Upper lobe of right lung (tissue), 1 donor: ENCODE results near the gene SH3RF2. TPM values are rescaled to one million over a fixed set of nuclear protein-coding genes. Genes with fewer than 3 reads are reported as not detected.

Experiments used
- ATAC-seq: fragments of 200-7000 bp; cut with Tn5 transposase; one replicate; pipeline ENCODE4 v1.9.1; 2020; ENCODE audit warnings: mild to moderate bottlenecking, moderate library complexity
- DNase-seq: peaks from one replicate; pipeline ENCODE4 v3.0.0-alpha.2; 2020
- H3K27ac ChIP-seq: fragments of 200-600 bp; one replicate; pipeline ENCODE4 v1.8.0; 2022
- H3K27me3 ChIP-seq: fragments of 200-600 bp; one replicate; pipeline ENCODE4 v1.8.0; 2022; ENCODE audit warnings: mild to moderate bottlenecking
- H3K36me3 ChIP-seq: fragments of 200-600 bp; one replicate; pipeline ENCODE4 v1.8.0; 2022
- H3K4me1 ChIP-seq: fragments of 200-600 bp; one replicate; pipeline ENCODE4 v1.8.0; 2022
- H3K4me3 ChIP-seq: fragments of 200-600 bp; one replicate; pipeline ENCODE4 v1.8.0; 2022; ENCODE audit warnings: mild to moderate bottlenecking
- H3K9me3 ChIP-seq: fragments of 200-600 bp; one replicate; pipeline ENCODE4 v1.8.0; 2022
- intact Hi-C: fragments of 100-400 bp; cut with DNase I; formaldehyde crosslinking; loops from one replicate; pipeline ENCODE4 v1.11.0; 2022
- total RNA-seq: library from RNA; stranded (reverse); fragmentation: NEBNext Ultra II Directional; extraction: Animal tissue kit (Norgen Biotek cat#: 25700); gene quantifications from one replicate; pipeline ENCODE4 v1.2.1, GENCODE V29; 2021
- TF ChIP-seq, protein P1 (sequence below): fragments of 200-600 bp; IDR thresholded peaks from one replicate; pipeline ENCODE4 v1.8.0; 2022; ENCODE audit warnings: antibody characterized with exemption
- donor health status: DM: no; HTN: yes; CAD: no; lungs with severe emphysema.

Gene SH3RF2
- total RNA-seq, 1 donor from 2014 or later: 12.4 TPM

DNA sequence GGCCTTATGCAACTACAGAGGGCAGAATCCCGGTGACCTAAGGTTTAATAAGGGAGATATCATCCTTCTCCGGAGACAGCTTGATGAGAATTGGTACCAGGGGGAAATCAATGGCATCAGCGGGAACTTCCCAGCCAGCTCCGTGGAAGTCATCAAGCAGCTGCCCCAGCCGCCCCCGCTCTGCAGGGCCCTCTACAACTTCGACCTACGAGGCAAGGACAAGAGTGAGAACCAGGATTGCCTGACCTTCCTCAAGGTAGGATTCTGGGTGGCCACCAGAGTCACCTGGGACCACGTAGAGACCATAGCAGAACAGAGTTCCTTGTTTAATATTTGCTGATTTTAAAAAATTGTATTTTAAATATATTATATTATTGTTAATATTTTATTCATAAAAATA is 63.7 kb downstream of the SH3RF2 start:
- H3K4me3 ChIP-seq: no peak overlapping the region
- no peaks in the 10 kb centered on the region for H3K36me3 ChIP-seq
- no peak for ATAC-seq
- H3K27ac ChIP-seq: no peak overlapping the region
- TF ChIP-seq, protein P1, sequence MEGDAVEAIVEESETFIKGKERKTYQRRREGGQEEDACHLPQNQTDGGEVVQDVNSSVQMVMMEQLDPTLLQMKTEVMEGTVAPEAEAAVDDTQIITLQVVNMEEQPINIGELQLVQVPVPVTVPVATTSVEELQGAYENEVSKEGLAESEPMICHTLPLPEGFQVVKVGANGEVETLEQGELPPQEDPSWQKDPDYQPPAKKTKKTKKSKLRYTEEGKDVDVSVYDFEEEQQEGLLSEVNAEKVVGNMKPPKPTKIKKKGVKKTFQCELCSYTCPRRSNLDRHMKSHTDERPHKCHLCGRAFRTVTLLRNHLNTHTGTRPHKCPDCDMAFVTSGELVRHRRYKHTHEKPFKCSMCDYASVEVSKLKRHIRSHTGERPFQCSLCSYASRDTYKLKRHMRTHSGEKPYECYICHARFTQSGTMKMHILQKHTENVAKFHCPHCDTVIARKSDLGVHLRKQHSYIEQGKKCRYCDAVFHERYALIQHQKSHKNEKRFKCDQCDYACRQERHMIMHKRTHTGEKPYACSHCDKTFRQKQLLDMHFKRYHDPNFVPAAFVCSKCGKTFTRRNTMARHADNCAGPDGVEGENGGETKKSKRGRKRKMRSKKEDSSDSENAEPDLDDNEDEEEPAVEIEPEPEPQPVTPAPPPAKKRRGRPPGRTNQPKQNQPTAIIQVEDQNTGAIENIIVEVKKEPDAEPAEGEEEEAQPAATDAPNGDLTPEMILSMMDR: no peak
- H3K27me3 ChIP-seq: no peaks in the 10 kb centered on the region
- DNase-seq: no peak
- H3K4me1 ChIP-seq: no peaks in the 10 kb centered on the region
- intact Hi-C loops: no loop called here
- no peaks in the 10 kb centered on the region for H3K9me3 ChIP-seq

DNA sequence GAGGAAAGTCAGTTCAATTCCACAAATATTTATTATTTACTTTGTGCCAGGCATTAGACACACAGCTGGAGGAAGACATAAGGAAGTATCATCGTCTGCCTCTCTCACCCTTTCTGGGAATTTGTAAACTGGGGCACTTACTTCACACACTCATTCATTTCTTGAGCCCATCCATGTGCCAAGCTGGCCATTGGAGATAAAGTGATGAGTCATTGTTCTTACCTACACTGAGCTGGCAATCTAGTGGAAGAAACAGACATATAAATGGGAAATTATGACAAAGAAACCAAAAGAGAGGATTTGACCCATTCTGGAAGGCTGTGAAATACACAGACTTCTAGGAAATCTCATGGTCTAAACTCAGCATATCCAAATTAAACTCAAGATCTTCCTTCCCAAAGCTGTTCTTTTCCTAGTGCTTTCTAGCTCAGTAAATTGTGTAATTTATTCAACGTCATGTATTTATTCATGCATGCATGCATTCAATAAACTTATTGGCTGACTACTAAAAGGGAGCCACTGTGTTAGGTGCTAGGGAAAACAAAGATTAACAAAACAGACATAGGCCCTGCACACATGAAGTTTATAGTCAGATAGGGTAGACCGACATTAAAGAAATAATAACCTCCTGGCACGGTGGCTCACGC is 65.3 kb downstream of the SH3RF2 start:
- Histone ChIP-seq H3K27me3 (no peaks in the 10 kb centered on the region), H3K4me3 (no peak overlapping the region), H3K27ac (no peak overlapping the region), H3K9me3 (no peaks in the 10 kb centered on the region), H3K4me1 (no peaks in the 10 kb centered on the region), H3K36me3 (no peaks in the 10 kb centered on the region)
- TF ChIP-seq, protein P1: no peak
- no peak for ATAC-seq
- intact Hi-C loops: no loop called here
- DNase-seq: no peak

DNA sequence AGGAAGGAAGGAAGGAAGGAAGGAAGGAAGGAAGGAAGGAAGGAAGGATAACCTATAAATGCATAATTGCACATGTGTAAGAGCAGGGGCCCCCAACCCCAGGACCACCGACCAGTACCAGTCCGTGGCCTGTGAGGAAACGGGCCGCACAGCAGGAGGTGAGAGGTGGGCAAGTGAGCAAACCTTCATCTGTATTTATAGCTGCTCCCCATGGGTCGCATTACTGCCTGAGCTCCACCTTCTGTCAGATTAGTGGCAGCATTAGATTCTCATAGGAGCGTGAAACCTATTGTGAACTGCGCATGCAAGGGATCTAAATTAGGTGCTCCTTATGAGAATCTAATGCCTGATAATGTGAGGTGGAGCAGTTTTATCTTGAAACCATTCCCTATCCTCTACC is 66.1 kb downstream of the SH3RF2 start:
- ATAC-seq (no peak), DNase-seq (no peak)
- TF ChIP-seq, protein P1: no peak
- Histone ChIP-seq H3K9me3 (no peaks in the 10 kb centered on the region), H3K36me3 (no peaks in the 10 kb centered on the region), H3K4me3 (no peak overlapping the region), H3K4me1 (no peaks in the 10 kb centered on the region), H3K27ac (no peak overlapping the region), H3K27me3 (no peaks in the 10 kb centered on the region)
- intact Hi-C loops: no loop called here

DNA sequence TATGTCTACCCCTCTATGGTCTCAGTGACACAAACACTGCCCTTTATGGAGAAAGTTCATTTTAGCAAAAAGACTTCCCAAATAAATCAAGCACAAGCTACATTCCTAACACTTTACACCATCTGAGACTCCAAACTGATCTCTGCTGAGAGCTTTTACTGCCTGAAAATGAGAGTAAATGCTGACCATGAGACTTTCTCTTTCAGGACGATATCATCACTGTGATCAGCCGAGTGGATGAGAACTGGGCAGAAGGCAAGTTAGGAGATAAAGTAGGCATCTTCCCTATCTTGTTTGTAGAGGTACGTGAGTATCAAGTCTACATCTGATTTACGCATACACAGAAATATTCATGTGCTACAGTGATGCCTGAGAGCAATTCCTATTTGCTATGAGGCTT is 67.5 kb downstream of the SH3RF2 start:
- ATAC-seq (no peak), DNase-seq (no peak)
- H3K4me1 ChIP-seq: no peaks in the 10 kb centered on the region
- H3K27ac ChIP-seq: no peak overlapping the region
- no peaks in the 10 kb centered on the region for H3K27me3 ChIP-seq
- H3K4me3 ChIP-seq: no peak overlapping the region
- no peaks in the 10 kb centered on the region for H3K36me3 ChIP-seq
- TF ChIP-seq, protein P1: no peak
- intact Hi-C loops: no loop called here
- H3K9me3 ChIP-seq: no peaks in the 10 kb centered on the region

GRCh38 chr5:146005264-146005663 is 68.9 kb downstream of the SH3RF2 start:
- Histone ChIP-seq H3K36me3 (no peaks in the 10 kb centered on the region), H3K4me1 (no peaks in the 10 kb centered on the region), H3K9me3 (no peaks in the 10 kb centered on the region), H3K4me3 (no peak overlapping the region), H3K27ac (no peak overlapping the region), H3K27me3 (no peaks in the 10 kb centered on the region)
- no peak for DNase-seq
- ATAC-seq: no peak
- intact Hi-C loops: no loop called here
- TF ChIP-seq, protein P1: no peak

GRCh38 chr5:146005723-146006122 is 69.3 kb downstream of the SH3RF2 start:
- intact Hi-C loops: no loop called here
- H3K9me3 ChIP-seq: no peaks in the 10 kb centered on the region
- H3K4me1 ChIP-seq: no peaks in the 10 kb centered on the region
- H3K27ac ChIP-seq: no peak overlapping the region
- peak; percentile 22 for ATAC-seq
- no peaks in the 10 kb centered on the region for H3K36me3 ChIP-seq
- no peak overlapping the region for H3K4me3 ChIP-seq
- no peaks in the 10 kb centered on the region for H3K27me3 ChIP-seq
- TF ChIP-seq, protein P1: no peak
- no peak for DNase-seq
